DND-41 (cell line): ENCODE results near the gene JAKMIP1.

ENCODE experiments used
- CTCF ChIP-seq: IDR thresholded peaks from 2 replicates; pipeline ENCODE4 v1.5.1; 2012; ENCODE audit warnings: borderline replicate concordance, low read length, moderate library complexity, mild to moderate bottlenecking; ENCODE audit not compliant: poor library complexity, severe bottlenecking; ENCODE audit errors: extremely low read depth
- EZH2 ChIP-seq: IDR thresholded peaks from 3 replicates; pipeline ENCODE4 v1.6.1; 2012; ENCODE audit warnings: borderline replicate concordance, low read depth, mild to moderate bottlenecking, moderate library complexity, low read length, inconsistent platforms; ENCODE audit not compliant: severe bottlenecking

GRCh38 chr4:6104541-6105130 is 95.7 kb downstream of the JAKMIP1 start:
- TF ChIP-seq EZH2: no peak
- TF ChIP-seq CTCF: no peak
